GM21526 (cell line): ENCODE measurements around the gene ENPP6.

Experiments used
- ATAC-seq: cut with Tn5 transposase; IDR thresholded peaks from one replicate; pipeline ENCODE4 v1.9.1; 2021; ENCODE audit warnings: moderate library complexity; ENCODE audit not compliant: unreplicated experiment, low FRiP score

The ENPP6 gene

GRCh38 chr4:184110452-184111224 lies 107.0 kb downstream of the ENPP6 start:
- ATAC-seq: no peak

DNA sequence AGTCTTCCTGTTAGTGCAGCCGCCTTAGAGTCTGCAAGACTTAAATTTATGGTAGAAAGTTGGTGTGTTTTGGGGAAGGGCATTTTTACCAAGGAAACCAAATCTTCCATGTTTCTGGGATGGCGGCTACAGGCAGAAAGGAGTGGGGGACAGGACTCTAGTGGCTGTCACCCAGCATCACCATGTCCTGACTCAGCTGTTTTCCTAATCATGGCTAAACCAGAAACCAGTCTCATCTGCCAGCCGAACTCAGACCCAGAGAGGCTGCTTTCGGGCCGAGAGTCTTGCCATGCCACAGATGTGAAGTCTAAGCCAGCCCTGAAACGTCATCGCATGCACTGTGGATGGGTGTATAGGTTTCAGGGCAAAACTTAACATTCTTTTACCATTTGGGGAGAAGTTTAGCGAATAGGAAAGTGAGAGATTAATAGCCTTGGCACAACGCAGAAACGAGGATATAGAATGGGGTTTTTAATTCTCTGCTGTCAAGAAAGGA lies 109.6 kb downstream of the ENPP6 start:
- no peak for ATAC-seq

GRCh38 chr4:184104419-184105101 lies 113.1 kb downstream of the ENPP6 start:
- ATAC-seq: no peak

- ATAC-seq: no peak
Observed at GRCh38 chr4:184103527-184104264, 114.0 kb downstream of the ENPP6 start.

GRCh38 chr4:184102927-184103326 lies 114.7 kb downstream of the ENPP6 start:
- ATAC-seq: no peak

GRCh38 chr4:184102488-184102887 lies 115.2 kb downstream of the ENPP6 start:
- no peak for ATAC-seq

DNA sequence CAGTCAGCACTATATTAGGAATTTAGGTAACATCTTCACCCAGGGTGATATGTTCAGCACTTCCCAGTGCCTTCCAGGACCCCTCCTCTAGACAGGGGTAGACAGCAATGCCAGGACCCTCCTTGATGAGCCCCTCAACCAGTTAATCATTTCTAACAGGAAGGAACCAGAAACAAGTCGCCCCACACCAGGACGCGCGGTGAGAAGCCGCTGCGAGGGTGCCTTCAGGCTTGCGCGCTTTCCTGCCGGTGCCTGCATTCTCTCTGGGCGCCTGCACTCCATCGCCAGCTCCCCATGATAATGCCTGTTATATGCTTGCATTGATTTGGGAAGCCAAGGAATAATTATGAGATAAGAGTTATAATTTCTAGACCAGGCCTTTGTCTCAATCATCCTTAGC lies 116.0 kb downstream of the ENPP6 start:
- no peak for ATAC-seq

GRCh38 chr4:184100297-184100885 lies 117.3 kb downstream of the ENPP6 start:
- no peak for ATAC-seq

GRCh38 chr4:184099535-184099966 lies 118.1 kb downstream of the ENPP6 start:
- ATAC-seq: no peak

DNA sequence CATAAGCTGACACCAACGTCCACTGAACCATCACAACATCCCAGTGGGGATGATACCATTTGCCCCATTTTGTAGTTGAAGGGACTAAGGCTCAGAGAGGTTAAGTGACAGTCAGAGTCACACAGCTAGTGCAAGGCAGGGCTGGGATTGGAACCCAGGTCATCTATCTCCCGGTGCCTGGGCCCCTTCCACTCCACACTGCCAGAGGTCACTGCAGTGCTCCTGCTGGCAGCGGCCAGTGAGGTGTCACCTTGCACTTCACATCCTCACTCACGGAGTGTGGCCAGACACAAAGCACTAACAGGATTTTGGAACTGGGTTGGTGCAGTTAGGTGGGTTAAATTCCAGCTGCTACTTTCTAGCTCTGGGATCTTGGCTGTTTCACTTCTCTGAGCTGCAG lies 118.7 kb downstream of the ENPP6 start:
- no peak for ATAC-seq

DNA sequence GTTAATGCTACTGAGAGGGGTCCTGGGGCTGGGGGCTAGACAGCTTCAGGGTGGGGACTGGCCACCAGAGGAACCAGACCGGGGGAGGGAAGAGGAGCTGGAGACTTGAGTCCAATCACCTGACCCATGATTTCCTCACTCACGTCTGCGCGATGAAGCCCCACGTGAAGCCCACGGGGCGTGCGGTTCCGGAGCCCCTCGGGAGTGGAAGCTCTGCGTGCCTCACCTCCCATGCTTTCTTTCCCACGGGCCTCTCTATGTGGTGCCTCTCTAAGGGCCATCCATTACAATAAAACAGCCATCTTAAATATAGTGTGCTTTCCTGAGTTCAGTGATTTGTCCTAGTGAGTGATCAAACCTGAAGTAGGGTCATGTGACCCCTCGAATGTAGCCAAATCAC lies 119.9 kb downstream of the ENPP6 start:
- no peak for ATAC-seq

- no peak for ATAC-seq
Observed at GRCh38 chr4:184097241-184097605, 120.5 kb downstream of the ENPP6 start.

DNA sequence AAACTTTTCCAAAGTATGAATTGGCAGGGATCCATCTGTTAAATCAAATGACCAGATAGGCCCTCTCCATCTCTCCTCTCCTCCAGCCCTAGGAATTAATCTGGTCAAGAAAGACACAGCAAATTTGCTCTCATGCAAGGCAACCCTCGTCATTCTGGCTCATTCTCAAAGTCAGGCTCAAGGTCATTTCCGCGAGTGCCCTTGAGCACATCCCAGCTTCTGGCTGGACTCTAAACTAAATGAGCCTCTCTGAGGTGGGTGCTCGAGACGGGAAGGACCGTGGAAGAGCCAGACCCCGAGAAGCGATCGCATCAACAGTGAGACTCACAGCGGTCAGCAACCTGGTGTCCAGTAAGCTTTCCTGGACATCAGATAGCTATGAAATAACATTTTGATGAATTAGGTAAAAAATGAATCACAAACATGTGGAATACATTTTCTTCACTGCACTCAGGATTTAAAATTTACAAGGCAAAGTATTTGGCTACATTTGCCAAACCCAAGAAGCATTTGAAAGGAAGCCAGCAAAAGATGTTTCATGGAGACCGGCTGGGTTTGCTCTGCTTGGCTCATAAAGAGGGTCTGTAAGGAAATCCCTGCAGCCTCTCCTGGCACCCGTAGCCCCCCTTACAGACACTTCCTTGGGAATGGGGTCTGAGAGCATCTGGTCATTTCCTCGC lies 121.0 kb downstream of the ENPP6 start:
- no peak for ATAC-seq

GRCh38 chr4:184094532-184095159 lies 123.0 kb downstream of the ENPP6 start:
- ATAC-seq: no peak

DNA sequence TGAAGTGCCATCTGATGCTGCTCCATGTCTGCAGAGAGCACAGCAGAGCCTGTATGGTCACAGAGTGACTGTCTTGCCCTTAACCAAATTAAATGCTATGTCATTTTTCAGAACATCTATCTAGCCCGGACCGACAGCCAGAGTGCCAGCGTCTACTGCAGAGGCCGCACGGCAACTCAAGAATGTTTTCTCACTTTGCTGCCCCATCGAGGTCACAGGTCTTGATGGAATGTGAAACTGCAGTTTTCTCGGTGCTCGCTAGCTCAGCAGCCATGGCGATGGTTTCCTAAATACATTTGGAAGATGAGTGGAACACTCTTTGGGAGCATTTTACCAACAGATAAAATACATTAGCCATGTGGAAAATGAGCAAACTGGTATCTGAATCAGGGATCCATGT lies 125.7 kb downstream of the ENPP6 start:
- no peak for ATAC-seq

GRCh38 chr4:184090571-184090970 lies 127.1 kb downstream of the ENPP6 start:
- no peak for ATAC-seq

DNA sequence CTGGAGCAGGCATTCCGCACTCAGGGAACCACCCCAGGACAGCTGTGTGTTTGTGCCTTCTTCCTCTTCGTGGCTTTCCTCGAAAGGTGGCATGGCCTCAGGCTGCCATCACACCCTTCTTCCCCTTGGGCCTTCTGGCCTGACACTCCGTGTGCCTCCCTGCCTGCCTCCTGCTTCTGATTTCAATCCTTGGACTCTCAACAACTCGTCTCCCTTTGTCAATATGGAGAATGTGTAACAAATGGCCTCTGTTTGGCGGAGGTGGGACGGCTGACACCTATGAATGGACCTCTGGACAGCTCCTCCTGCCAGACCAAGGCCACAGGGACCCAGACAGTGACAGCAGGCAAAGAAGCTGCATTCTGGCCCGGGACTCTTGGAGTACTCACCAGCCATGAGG lies 137.0 kb downstream of the ENPP6 start:
- ATAC-seq: no peak

GRCh38 chr4:184074677-184075388 lies 142.8 kb downstream of the ENPP6 start:
- no peak for ATAC-seq

DNA sequence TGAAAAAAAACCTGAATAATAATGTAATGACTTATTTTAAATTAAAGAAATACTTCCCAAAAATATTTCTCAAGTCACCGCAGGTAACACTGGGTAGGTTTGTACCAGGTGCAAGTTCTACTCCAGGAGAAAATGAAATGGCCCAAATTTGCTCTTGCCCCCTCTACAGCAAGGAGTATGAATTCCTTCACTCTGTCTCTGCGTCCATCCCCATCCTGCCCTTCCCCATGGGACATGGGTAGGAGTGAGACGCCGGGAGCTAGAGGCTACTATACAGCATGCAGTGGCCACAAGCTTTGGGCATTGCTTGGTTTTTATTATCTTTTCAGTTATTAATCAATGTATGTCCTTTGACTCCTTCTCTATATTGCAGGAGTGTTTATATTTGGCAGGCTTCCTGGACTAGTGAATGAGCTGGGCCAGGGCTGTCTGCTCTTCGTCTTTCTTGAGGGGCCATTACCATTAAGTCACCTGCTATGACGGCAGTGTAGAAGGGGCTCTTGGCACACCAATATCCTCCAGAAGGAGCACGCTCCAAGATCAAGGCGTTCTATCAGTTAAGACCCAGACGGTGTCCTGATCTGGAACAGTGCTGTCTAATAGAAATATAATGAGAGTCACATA lies 149.6 kb downstream of the ENPP6 start:
- ATAC-seq: no peak
